RPMI8226 (cell line): ENCODE results near the gene PARS2.

ENCODE experiments used
- DNase-seq: peaks from one replicate; pipeline ENCODE4 v3.0.0-alpha.2; 2015

PARS2 gene

DNA sequence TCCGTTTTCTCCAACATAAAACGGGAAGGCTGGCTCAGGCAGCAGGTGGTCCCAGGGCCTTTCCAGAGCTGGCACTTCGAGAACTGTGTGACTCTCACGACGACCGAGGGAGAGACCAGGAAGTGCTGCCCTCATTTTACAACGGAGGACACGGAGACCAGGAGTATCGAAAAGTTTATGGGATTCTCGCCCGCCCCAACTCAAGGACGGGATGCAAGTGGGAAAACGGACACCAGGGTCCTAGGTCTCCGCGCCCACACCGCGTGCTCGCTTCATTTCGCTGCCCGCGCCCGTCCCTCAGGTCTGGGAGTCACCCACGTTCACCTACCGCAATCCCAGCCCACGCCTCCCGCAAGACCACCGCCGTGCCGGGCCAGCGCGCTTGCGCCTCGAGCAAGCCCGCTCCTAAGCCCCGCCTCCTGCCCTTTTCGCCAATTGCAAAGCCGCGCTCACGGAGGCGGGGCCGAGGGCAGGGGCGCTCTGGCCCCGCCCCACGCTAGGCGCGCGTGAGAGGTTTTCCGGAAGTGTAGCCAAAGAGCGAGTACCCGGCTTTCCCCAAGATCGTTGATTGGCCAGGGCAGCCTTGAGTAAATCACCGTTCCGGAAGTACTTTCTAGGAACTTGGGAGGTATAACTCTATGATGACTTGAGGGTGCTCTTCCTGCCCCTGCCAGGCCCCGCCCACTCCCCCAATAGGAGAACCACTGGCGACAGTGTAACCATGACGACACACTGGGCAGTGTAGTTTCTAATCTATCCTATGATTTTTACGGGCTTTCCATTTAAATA is at the start of gene PARS2:
PARS2 (minus strand) TSS at position 391 of the 789 bp plus-strand sequence. CDS start 5,362 bp downstream, outside the sequence.
- DNase-seq = peak; percentile 100

DNA sequence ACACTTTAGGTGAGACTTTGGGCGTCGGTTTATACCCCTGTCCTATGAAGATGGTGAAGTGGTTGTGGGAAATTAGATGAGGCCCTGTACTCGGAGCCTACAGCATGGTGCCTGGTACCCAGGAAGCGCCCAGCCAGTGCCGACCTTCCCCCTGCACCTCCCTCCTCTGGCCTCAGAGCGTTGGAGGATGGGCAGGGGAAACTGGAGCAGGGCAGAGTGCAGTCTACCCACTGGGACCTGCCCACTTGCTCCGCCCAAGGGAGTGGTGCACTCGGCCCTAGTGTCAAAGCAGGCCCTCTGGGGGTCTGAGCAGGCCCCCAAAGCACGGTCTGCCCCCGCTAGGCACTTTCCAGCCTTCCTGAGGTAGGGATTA is 49.8 kb upstream of the PARS2 start:
- DNase-seq = no peak

DNA sequence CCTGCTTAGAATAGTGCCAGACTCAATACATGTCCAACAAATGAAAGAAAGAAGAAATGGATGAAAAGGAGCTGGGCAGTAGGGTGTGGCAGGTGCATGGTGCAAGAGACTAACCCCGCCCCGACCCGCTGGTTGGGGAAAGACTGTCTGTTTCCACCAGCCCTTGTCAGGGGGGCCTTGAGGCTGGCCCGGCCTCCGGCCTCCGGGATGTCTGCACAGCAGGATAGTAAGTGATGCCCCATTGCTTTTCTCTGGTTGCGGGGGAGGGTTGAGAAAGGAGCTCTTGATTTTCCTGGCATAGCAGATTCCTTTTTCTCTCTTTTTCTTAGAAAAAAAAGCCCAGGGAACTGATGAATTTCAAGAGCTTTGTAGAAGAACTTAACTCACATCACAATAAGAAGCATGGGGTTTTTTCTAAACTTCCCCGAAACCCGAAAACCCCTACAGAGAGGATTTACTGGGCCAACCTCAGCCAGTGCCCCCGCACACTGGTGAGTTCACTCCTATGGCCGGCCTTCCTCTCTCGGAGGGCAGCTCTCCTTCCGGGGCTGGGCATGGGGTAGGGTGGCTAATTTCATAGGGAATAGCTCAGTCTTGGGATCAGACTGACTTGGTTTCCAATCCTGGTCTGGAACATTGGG is 49.3 kb upstream of the PARS2 start:
- no peak for DNase-seq

DNA sequence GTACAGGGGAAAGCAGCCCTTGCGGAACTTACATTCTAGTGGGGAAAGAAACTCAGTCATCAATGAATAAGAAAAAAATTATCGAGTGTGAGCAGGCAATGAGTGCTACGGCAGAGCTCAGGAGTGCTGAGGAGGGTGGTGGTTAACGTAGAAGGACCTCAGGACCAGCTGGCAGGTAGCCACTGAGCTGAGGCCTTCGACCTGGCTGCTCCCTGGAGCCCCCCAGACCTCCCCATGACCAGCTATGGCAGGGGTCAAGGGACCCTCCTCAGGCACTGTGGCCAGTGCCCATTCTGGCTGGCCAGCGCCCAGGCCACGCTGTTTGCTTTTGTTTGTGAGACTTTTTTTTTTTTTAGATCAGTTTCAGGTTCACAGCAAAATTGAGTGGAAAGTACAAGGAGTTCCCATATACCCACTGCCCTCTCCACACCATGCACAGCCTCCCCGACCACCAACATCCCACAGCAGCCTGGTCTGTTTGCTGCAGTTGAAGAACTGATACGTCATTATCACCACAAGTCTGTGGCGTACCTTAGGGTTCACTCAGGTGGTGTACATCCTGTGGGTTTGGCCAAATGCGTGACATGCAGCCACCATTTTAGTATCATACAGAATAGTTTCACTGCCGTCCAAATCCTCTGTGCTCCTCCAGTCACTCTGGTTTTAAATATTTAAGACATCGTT is 48.6 kb upstream of the PARS2 start:
- DNase-seq = no peak

DNA sequence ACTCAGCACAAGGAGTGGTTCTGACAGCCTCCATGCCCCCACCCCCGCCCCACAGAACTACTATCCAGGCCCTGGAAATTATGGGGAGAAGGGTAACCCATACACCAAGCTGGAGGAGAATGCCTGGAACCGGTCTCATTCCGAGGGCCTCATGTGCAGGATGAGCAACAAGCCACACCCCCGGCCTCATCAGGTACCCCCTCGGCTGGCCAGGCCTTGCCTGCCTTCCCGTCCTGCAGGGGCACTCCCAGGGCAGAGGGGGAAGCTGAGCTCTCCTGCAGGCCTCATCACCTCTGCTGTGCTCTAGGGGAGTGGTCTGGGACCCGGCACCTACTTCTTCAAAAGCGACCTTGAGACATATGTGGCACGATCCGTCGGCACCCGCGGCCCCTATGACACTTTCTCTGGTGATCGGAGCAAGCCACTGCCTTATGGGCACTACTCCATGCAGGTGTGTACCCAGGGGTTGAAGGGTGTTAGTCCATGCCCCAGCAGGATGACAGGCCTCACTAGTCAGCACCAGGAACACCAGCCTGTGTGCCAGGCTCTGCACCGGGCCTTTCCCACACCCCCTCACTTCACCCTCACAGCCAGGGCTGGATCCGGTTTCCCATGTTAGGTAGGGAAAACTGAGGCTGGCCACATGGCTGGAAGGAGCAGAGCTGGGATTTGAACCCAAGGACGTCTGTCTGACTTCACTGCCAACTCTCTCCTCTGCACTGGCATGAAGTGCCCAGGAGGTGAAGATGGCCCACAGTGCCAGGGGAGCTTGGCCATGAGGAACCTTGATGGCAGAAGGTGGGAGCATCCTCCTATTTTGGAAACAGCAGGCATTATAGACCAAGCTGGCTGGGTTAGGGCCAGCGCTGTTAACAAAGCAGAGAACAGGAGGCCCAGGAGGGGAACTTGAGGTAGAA is 47.7 kb upstream of the PARS2 start:
- DNase-seq = no peak

DNA sequence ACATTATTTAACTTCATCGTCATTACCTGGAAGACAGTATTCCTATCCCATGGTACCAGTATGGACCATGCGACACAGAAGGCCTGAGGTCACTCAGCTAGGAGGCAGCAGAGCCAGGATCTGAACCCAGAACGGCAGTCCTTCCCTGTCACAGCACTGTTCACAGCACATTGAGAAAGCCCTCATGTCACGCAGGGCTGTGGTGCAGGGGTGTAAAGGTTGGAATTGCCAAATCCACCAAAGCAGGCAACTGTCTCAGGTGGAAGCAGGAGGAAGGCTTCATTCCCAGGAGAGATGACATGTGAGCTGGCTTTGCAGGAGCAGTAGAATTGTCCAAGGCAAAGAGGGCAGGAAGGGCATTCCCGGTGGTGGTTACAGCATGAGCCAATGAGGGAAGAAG is 46.7 kb upstream of the PARS2 start:
- DNase-seq = no peak

DNA sequence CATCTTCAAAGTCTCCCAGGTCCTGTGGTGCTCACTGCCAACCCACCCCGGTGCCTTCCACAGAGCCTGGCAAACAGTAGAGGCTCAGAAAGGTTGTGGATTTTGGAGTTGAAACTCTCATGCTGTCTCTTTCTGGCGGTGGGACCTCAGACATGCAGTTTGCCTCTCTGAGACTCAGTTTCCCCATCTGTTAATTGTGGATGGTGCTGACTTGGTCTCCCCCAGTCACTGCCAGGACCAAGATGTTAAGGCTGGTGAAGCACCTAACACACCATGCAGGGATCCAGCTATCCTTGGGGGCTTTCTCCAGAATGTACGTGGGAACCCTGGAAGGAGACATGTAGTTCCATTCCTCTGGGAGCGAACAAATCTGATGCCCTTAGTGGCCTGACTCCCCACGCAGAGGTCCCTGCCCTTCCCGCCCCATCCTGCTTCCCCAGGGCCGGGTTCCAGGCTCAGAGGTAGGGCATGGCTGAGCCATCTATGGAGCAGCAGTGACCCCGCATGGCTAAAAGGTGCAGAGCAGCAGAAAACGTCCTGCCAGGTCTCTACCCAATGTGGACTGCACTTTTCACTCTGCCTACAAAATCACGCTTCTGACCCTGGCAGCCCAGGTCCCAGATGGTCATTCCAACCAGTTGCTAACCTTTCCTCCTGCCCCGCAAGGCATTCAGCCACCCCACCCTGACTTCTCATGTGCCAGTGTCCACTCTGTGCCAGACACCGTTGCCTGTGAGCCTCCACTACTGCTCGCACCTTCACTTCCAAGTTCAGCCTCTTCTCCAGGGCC is 46.0 kb upstream of the PARS2 start:
- DNase-seq = peak; percentile 79

DNA sequence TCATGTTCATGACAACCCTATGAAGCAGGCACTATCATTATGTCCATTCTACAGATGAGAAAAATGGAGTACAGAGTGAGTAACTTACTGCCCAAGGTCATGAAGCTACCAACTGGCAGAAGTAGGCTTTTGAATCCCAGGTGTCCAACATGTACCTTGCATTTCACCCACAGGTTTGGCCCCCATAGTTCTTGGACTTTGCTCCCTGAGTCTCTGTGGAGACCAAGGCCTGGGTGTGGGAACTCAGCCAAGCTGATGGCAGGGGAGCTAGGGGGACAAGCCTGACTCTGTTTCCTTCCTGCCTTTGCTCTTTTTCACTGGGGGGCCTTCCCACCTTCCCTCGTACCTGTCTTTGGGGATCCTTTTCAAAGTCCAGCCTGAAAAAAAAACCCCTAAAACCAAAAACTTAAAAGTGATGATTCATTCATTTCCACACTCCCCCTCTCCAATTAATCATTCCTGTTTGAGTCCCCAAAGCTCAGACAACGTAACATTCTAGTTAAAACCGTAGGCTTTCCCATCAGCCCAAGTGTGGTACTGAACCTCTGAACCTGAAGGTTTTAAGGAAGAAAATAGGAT is 45.3 kb upstream of the PARS2 start:
- no peak for DNase-seq

DNA sequence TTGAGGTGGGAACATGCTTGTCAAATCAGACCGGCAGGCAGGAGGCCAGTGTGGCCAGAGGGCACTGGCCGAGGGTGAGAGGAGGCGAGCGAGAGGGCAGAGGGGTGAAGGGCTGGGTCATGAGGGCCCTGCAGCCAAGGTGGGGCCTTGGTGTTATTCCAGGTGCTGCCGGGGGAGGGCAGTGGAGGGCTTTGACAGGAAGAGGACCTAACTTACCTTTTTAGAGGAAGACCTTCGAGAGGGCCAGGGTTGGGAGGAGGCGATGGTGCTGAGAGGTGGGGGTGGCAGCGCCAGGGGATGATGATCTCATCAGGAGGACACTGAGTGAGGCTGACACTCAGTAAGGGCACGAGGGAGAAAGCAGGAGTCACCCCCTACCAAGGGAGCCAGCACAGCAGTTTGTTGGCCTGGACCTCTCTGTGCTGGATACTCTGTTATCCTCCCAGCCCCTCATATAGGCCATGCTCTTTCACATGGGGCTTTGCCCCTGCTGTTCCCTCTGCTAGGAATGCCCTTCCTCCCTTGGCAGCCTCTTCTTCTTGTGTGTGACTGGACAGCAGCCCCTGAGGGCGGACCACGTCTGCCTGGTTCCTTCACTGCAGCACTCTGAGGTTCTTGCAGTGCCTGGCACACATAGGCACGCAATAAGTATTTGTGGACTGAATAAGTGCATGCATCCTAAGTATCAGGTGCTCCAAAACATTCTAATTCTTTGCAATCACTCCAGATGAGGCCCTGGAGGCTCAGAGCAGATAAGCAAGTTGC is 44.3 kb upstream of the PARS2 start:
- DNase-seq = no peak

DNA sequence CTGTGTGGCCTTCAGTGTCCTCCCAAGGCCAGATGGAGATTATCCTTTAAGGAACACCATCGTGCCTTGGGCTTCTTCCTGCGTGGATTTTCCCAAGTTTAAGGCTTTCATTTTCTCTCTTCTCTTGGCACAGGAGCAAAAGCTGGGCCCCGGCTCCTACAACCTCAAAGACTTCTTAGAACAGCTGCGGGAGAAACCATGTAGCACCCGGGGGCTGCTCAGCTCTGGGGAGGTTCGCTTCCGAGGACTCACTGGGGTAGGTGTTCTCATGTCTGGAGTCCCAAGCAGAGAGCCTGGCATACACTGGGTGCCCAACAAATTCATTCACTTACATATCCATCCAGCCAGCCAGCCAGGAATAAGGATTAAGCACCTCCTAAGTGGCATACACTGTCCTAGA is 43.4 kb upstream of the PARS2 start:
- no peak for DNase-seq

DNA sequence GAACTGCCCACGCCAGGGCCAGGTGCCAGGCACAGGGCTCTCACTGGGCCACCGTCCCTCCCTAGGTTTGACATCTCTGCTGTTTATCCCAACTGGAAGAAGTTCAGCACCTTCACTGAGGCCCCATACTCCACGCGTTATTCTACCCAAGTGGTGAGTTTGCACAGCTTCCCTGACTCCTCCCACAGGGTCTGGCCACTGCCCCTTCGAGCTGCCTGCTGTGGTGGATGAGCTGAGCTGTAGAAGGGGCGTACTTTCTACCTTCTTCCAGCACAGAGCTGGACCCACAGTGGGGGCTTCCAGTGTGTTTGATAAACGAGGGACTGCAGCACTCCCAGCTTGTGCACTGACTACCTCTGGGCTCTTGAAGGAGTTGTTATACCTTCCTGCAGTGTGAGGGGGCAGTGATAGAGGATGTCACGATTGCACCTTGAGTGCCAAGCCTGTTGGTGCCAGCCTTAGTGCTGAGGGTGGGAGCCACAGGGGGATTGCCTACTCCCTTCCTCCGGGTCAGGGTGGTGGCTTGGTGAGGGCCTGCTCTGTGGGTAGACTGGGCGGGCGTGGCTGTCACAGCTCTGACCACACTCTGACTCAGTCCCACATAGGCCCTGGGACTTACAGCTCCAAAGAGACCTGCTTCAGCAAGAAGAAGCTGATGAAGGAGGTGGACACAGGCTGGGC is 42.7 kb upstream of the PARS2 start:
- no peak for DNase-seq

DNA sequence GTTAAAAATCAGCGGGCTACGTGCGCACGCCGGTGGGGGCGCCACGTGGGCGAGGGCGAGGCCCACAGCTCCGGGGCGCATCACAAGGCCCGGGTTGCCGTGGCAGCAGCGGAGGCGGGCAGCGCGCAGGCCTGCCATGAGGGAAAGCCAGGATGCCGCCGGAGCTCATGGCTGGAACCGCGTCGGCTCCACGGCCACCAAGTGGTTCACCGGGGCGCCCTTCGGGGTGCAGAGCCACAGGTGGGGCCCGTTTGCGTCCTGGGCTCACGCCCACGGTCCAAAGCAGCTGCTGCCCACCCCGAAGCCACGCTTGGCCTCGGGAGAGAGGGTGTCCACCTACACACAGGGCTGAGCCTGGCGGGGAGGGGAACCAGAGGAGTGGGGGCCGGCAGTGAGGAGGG is 41.7 kb upstream of the PARS2 start:
- DNase-seq = no peak

DNA sequence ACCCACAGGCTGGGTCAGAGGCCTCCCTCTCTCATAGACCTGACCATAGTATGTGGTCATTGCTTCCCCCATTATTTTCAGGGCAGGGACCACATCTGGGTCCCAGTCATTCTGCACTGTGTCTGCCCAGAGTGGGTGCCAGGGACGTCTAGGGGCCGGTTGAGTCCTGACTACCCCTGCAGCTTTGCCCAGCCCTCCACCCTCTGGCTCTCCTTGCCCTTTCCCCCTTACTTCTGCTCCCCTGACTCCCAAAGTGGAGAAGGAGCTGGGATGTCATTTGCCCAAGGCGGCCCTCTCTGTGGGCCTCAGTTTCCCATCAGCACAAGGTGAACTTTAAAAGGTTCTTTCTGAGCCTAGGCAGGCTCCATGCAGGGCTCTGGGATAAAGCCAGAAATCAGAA is 41.1 kb upstream of the PARS2 start:
- DNase-seq = no peak

DNA sequence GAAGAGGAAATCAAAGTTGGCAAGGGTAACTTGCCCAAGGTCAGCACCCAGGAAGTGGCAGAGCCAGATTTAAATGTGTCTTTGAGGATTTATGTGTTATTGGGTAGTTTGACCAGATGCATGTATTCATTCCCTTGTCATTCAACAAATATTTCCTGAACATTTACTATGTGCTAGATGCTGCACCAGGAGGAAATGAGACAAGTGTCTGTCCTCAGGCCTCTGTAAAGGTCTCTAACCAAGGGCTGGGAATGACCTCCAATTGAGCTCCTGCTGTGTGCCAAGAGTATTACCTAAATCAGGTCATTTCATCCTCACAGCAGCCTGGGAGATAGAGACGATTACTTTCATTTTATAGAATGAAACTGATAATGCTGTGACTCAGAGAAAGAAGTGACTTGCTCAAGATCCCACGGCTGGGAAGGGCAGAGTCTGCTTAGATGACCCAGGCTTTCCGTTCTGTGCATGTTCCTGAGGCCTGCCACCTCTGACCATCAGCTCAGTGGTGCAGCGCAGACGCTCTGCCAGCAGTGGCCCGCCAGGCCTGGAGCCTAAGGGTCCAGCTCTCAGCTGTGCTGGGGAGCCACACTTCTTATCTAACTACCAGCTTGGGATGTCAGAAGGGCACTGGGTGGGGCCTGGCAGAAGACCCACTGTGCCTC is 40.3 kb upstream of the PARS2 start:
- no peak for DNase-seq

DNA sequence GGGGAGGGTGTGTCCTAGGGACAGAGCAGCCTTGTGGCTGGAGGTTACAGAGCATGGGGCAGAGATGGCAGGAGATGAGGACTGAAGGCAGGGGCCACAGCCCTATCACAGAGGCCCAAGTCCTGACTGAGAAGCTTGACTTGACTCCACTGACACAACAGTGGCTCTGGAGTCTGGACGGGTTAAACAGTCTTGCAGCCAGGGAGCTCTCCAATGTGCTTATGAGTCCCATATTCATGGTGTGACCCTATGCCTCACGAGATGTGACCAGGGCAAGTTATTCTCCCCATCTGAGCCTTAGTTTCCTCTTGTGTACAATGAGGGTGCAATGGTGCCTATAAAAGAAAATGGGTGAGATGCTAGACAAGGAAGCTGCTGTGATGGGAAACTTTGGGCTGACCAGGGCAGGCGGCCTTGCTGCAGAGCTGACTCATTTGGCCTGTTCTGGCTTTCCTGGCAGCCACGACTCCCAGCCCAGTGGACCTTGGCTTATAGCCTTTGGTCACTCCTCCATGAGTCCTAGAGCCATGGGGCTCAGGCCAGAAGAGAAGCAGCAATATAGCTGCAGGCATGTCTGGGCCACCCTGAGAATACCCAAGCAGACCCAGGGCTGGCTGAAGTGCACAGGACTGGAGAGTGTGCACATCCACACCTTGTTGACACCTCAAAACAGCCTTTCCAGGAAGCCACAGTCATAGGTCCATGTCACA is 39.6 kb upstream of the PARS2 start:
- peak; percentile 29 for DNase-seq

DNA sequence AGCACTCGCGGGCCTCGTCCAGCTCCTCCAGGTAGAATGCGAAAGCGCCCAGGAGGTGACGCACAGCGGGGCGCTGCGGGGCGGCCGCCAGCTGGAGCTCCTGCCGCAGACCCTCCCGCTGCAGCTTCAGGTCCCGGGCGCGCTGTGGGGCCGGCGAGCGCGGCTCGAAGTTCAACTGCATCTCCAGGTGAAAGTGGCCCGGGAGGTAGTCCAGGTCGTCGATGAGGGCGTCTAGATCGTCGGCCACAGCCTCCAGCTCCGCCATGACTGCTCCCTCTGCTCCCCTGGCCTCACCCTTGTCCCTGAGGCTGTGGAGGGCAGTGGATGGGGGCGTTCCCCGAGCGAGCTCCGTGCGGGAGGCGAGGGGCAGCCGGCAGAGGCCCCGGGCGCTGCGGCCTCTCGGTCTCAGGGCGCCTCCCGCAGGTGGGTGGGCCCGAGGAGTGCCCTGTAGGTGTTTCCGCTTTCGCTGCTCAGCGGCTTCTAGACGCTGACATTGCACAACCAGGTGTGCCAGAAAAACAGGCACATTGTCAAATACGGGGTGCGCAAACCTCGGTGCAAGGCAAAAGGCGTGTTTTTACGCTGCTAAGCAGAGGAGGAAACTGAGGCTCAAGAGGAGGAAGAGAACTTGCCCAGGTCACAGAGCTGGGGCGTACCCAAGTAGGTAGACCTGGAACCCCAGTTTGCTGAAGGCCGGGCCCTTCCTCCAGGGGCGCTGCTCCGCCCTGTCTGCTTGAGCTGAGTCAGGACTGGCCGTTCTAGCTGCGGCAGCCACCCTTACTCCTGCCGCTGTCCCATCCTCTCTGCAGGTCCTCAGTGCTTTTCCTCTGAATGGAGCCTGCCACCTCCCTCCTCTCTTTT is 36.8 kb upstream of the PARS2 start, which contains the start of gene TTC22:
TTC22 (minus strand) TSS at position 425 of the 861 bp plus-strand sequence; CDS start at position 265, 160 bp downstream.
- DNase-seq = peak; percentile 93

DNA sequence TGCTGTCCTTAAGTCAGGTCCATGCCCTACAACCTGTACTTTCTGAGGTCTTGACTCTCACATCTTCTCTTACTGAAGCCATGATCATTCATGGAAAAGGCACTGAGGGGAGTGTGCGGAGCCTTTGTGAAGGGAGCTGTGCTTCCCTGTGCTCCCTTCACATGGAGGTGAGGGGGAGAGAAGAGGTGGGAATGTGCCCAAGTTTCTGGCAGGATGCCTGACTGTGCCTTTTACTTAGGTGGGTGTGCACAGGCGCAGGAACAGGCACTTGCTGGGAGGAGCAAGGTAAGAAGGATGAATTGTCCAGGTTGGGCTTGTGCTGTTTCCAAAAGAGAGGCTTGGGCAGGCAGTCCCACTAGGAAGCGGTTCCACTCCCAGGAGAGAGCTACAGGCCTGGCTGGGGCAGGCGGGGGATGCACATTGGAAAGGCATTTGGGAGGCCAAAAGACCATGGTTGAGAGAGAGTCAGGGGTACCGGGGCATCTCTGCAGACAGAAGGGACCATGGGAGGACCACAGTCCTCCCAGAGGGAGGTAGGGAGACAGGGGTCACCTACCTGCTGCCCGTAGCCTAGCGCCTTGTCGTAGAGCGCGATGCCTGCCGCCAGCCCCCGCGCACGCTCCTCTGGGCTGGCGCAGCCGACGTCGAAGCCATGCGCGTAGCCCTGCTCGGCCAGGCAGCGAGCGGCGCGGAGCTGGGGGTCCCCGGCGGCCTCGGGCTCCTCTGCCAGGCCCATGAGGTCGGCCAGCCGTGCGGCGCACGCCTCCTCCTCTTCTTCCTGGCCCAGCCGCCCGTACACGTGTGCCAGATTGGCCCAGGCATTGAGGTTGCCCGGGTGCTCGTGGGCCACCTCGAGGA is 35.9 kb upstream of the PARS2 start:
- DNase-seq = no peak
